ENCODE data around the gene NR6A1. TPM values are rescaled to one million over a fixed set of nuclear protein-coding genes. Genes with fewer than 3 reads are reported as not detected.

Gene NR6A1
- total RNA-seq, 1 donor from 2014 or later = 60.7 TPM

- no peak overlapping the region for H3K4me3 Mint-ChIP-seq
- H3K27ac Mint-ChIP-seq (ENCODE audit: unreplicated experiment) = no peak overlapping the region
- no peaks in the 10 kb centered on the region for H3K36me3 Mint-ChIP-seq (ENCODE audit: low read depth)
- H3K27me3 Mint-ChIP-seq (ENCODE audit: low read depth) = no peaks in the 10 kb centered on the region
- H3K4me1 Mint-ChIP-seq = no peaks in the 10 kb centered on the region
- H3K9me3 Mint-ChIP-seq = no peaks in the 10 kb centered on the region
- DNase-seq (ENCODE audit: low read depth, low spot score) = no peak
- TF ChIP-seq, protein P1, sequence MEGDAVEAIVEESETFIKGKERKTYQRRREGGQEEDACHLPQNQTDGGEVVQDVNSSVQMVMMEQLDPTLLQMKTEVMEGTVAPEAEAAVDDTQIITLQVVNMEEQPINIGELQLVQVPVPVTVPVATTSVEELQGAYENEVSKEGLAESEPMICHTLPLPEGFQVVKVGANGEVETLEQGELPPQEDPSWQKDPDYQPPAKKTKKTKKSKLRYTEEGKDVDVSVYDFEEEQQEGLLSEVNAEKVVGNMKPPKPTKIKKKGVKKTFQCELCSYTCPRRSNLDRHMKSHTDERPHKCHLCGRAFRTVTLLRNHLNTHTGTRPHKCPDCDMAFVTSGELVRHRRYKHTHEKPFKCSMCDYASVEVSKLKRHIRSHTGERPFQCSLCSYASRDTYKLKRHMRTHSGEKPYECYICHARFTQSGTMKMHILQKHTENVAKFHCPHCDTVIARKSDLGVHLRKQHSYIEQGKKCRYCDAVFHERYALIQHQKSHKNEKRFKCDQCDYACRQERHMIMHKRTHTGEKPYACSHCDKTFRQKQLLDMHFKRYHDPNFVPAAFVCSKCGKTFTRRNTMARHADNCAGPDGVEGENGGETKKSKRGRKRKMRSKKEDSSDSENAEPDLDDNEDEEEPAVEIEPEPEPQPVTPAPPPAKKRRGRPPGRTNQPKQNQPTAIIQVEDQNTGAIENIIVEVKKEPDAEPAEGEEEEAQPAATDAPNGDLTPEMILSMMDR (conservative IDR thresholded peaks at IDR 0.05) = no peak
These were observed 300.4 kb downstream of the NR6A1 start for GRCh38 chr9:124470726-124471125.

DNA sequence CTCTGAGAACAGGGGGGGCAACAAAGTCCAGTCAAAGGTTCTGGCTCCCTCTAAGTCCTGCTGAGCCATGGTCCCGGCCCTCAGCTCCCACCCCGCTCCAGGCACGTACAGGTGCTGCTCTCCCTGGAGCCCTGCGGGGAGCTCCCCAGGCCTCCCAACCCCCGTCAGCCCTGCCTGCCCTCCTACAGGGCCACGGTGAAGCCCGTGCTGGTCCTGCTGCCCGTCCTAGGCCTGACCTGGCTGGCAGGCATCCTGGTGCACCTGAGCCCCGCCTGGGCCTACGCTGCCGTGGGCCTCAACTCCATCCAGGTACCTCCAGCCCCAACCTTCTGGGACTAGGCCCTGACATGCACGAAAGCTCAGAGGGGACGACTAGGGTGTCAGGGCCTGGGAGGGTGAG, 300.8 kb downstream of the NR6A1 start:
- Mint-ChIP-seq H3K27me3 (ENCODE audit: low read depth) (peaks cover 2% of the 10 kb centered on the region), H3K9me3 (no peaks in the 10 kb centered on the region), H3K36me3 (ENCODE audit: low read depth) (no peaks in the 10 kb centered on the region), H3K4me1 (no peaks in the 10 kb centered on the region), H3K4me3 (no peak overlapping the region), H3K27ac (ENCODE audit: unreplicated experiment) (no peak overlapping the region)
- TF ChIP-seq, protein P1 (conservative IDR thresholded peaks at IDR 0.05) = no peak
- no peak for DNase-seq (ENCODE audit: low read depth, low spot score)

- TF ChIP-seq, protein P1 (conservative IDR thresholded peaks at IDR 0.05) = no peak
- Mint-ChIP-seq H3K36me3 (ENCODE audit: low read depth) (no peaks in the 10 kb centered on the region), H3K9me3 (no peaks in the 10 kb centered on the region), H3K27me3 (ENCODE audit: low read depth) (peaks cover 10% of the 10 kb centered on the region), H3K27ac (ENCODE audit: unreplicated experiment) (no peak overlapping the region), H3K4me3 (no peak overlapping the region), H3K4me1 (no peaks in the 10 kb centered on the region)
- no peak for DNase-seq (ENCODE audit: low read depth, low spot score)
These were observed 301.9 kb downstream of the NR6A1 start for GRCh38 chr9:124469011-124469832.

GRCh38 chr9:124468061-124468740, 302.9 kb downstream of the NR6A1 start:
- Mint-ChIP-seq H3K4me1 (no peaks in the 10 kb centered on the region), H3K27me3 (ENCODE audit: low read depth) (peaks cover 15% of the 10 kb centered on the region), H3K4me3 (no peak overlapping the region), H3K27ac (ENCODE audit: unreplicated experiment) (peak overlapping the region; percentile 86), H3K9me3 (no peaks in the 10 kb centered on the region), H3K36me3 (ENCODE audit: low read depth) (no peaks in the 10 kb centered on the region)
- TF ChIP-seq, protein P1 (conservative IDR thresholded peaks at IDR 0.05) = no peak
- DNase-seq (ENCODE audit: low read depth, low spot score) = no peak

DNA sequence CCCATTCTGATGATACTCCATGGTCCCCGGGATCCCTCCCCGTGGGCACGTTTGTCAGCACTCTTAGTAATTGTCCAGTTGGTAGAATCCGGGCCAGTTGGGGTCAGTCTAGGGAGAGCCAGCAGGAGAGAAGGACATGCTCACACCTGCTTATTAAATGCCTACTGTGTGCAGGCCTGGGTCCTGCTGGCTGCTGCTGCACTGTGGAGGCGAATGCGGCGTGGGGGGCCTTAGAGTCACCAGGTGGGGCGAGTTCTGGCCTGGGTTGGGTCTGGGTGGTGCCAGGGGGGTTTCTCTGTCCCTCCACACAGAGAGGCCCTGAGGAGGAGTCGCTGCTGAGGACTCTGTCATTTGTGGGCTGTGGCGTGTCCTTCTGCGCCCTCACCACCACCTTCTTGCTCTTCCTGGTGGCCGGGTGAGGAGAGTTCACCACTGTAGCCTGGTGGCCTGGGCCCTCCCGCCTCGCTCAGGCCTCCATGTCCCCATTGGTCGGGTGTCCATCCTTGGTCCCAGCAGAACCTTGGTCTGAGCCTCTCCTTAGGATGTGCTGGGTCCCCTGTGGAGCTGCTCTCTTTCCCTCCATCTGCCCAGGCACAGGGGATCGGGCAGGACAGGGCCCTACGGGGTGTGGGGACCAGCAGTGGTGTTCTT, 303.6 kb downstream of the NR6A1 start:
- TF ChIP-seq, protein P1 (conservative IDR thresholded peaks at IDR 0.05) = no peak
- Mint-ChIP-seq H3K4me3 (no peak overlapping the region), H3K27ac (ENCODE audit: unreplicated experiment) (no peak overlapping the region), H3K9me3 (no peaks in the 10 kb centered on the region), H3K27me3 (ENCODE audit: low read depth) (peaks cover 21% of the 10 kb centered on the region), H3K4me1 (no peaks in the 10 kb centered on the region), H3K36me3 (ENCODE audit: low read depth) (no peaks in the 10 kb centered on the region)
- DNase-seq (ENCODE audit: low read depth, low spot score) = no peak

Small RNA genes lying within 50 kb of the gene (microRNA-seq; reads per million reads assigned to microRNA genes)
- 3,267 reads per million, percentile 89 among the genes with 10 or more reads in this experiment for gene MIR181A2
- gene MIR181B2 = 3,201 reads per million, percentile 89 among the genes with 10 or more reads in this experiment

Other genes with a start within 250 kb of the NR6A1 start
- gene OLFML2A, start 5.8 kb upstream of the NR6A1 start, total RNA-seq = 0.09 and 0.14 TPM in 2 replicates
- gene WDR38, start 82.1 kb upstream of the NR6A1 start, total RNA-seq = not detected in 2 replicates
- 1,588 and 1,675 TPM in 2 replicates for gene RPL35, start 90.6 kb upstream of the NR6A1 start, total RNA-seq
- gene ARPC5L, start 90.8 kb upstream of the NR6A1 start, total RNA-seq = 41.9 and 42.1 TPM in 2 replicates
- gene GOLGA1, start 169.8 kb upstream of the NR6A1 start, total RNA-seq = 15.9 and 18.7 TPM in 2 replicates